ENCODE measurements around the gene TUBA8. TPM values are rescaled to one million over a fixed set of nuclear protein-coding genes. Genes with fewer than 3 reads are reported as not detected.
"Not testable (repeated sequence)": the region's sequence is repeated elsewhere in the genome, so short reads cannot be mapped to it uniquely, and the experiment has no call there.

Gene TUBA8
- total RNA-seq, 1 donor from 2014 or later: 1.8 TPM

GRCh38 chr22:18165356-18165755 lies 54.7 kb downstream of the TUBA8 start:
- not testable (repeated sequence) for H3K36me3 Mint-ChIP-seq (ENCODE audit: unreplicated experiment); H3K9me3 Mint-ChIP-seq (ENCODE audit: unreplicated experiment); H3K27ac Mint-ChIP-seq (ENCODE audit: unreplicated experiment); H3K27me3 Mint-ChIP-seq (ENCODE audit: unreplicated experiment); H3K4me3 Mint-ChIP-seq (ENCODE audit: unreplicated experiment); DNase-seq (ENCODE audit: extremely low spot score, unreplicated experiment)
- H3K4me1 Mint-ChIP-seq (ENCODE audit: unreplicated experiment): peaks cover 10% of the 10 kb centered on the region

- H3K27me3 Mint-ChIP-seq (ENCODE audit: unreplicated experiment); DNase-seq (ENCODE audit: extremely low spot score, unreplicated experiment); H3K36me3 Mint-ChIP-seq (ENCODE audit: unreplicated experiment); H3K4me1 Mint-ChIP-seq (ENCODE audit: unreplicated experiment); H3K4me3 Mint-ChIP-seq (ENCODE audit: unreplicated experiment); H3K27ac Mint-ChIP-seq (ENCODE audit: unreplicated experiment); H3K9me3 Mint-ChIP-seq (ENCODE audit: unreplicated experiment): not testable (repeated sequence)
Observed at GRCh38 chr22:18170284-18170683, 59.7 kb downstream of the TUBA8 start.

DNA sequence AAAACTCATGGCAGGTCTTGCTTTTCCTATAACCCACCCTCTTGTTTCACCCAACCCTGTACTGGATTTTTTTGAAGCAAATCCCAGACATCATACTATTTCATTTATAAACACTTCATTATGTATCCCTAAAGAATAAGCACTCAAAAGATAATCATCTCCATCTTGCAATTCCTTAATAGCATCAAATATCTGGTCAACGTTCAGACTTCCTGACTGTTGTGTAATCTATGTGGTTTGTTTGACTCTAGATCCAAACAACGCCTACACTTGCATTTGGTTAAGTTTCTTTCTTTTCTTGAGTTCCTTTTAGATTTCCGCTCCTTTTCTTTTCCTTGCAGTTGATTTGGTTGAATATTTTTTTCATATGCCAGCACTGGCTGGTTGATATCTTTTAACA lies 61.6 kb downstream of the TUBA8 start:
- H3K9me3 Mint-ChIP-seq (ENCODE audit: unreplicated experiment); H3K36me3 Mint-ChIP-seq (ENCODE audit: unreplicated experiment); H3K4me3 Mint-ChIP-seq (ENCODE audit: unreplicated experiment); H3K4me1 Mint-ChIP-seq (ENCODE audit: unreplicated experiment); H3K27me3 Mint-ChIP-seq (ENCODE audit: unreplicated experiment); DNase-seq (ENCODE audit: extremely low spot score, unreplicated experiment); H3K27ac Mint-ChIP-seq (ENCODE audit: unreplicated experiment): not testable (repeated sequence)

DNA sequence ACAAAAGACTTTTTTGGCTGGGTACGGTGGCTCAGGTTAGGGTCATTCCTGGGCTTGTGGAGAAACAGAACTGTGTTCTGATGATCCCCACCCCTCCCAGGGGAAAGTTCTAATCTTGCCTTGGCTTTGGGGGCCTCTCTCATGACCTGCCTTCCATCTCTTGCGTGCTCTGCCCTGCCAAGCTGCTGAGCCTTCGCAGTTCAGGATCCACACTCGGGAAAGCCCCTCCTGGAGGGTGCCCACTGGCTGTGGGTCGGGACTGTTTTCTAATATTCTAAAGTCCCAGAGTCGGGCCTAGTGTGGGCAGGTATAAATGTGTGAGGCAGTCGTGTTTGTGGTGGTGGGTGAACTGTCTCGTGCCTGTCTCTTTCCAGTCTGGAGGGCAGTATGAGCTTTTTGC lies 62.2 kb downstream of the TUBA8 start:
- not testable (repeated sequence) for H3K27me3 Mint-ChIP-seq (ENCODE audit: unreplicated experiment); H3K27ac Mint-ChIP-seq (ENCODE audit: unreplicated experiment); H3K4me1 Mint-ChIP-seq (ENCODE audit: unreplicated experiment); DNase-seq (ENCODE audit: extremely low spot score, unreplicated experiment); H3K4me3 Mint-ChIP-seq (ENCODE audit: unreplicated experiment); H3K9me3 Mint-ChIP-seq (ENCODE audit: unreplicated experiment); H3K36me3 Mint-ChIP-seq (ENCODE audit: unreplicated experiment)

DNA sequence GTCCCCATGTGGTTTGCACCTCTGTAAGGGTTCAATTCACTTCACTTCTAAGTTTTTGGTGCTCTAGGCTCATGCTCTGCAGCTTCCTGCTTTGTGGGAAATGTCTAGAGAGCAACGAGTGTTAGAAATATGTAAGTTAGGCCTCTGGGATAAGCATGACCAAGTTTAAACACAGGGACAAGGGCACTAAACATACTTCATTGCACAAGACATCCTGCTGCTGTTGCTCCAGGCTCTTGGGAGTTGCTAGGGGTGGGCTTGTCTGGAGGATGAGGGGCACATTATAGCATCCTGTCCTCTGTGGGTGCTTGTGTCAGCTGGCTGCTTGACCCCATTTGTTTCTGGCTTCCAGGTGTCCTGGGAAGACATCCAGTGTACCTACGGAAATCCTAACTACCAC lies 62.8 kb downstream of the TUBA8 start:
- H3K9me3 Mint-ChIP-seq (ENCODE audit: unreplicated experiment); H3K4me1 Mint-ChIP-seq (ENCODE audit: unreplicated experiment); DNase-seq (ENCODE audit: extremely low spot score, unreplicated experiment); H3K36me3 Mint-ChIP-seq (ENCODE audit: unreplicated experiment); H3K27me3 Mint-ChIP-seq (ENCODE audit: unreplicated experiment); H3K4me3 Mint-ChIP-seq (ENCODE audit: unreplicated experiment); H3K27ac Mint-ChIP-seq (ENCODE audit: unreplicated experiment): not testable (repeated sequence)

Other genes with a start within 250 kb of the TUBA8 start
- gene MICAL3, start 86.2 kb upstream of the TUBA8 start, total RNA-seq: 44.2 and 47.9 TPM in 2 replicates
- 43.3 and 43.5 TPM in 2 replicates for gene PEX26, start 32.8 kb upstream of the TUBA8 start, total RNA-seq
- gene USP18, start 39.4 kb downstream of the TUBA8 start, total RNA-seq: 3.0 TPM in 2 replicates